Stimulated activated CD4-positive, alpha-beta T cell treated with anti-CD3 and anti-CD28 coated beads, Interleukin-12 subunit alpha, Interleukin-12 subunit beta, amount 100 ng/mL, for 4 hours (primary cell): ENCODE measurements around the gene MAP3K7.

ENCODE experiments used
- DNase-seq: peaks from one replicate; pipeline ENCODE4 v3.0.0-alpha.2; 2020

The MAP3K7 gene

GRCh38 chr6:90523779-90524310 lies 63.0 kb downstream of the MAP3K7 start:
- no peak for DNase-seq

- DNase-seq, result no peak
Measured at GRCh38 chr6:90521955-90522354, 64.9 kb downstream of the MAP3K7 start.

- no peak for DNase-seq
Measured at GRCh38 chr6:90516074-90516660, 70.7 kb downstream of the MAP3K7 start.

GRCh38 chr6:90514496-90514895 lies 72.4 kb downstream of the MAP3K7 start:
- DNase-seq, result no peak

GRCh38 chr6:90508753-90509152 lies 78.1 kb downstream of the MAP3K7 start:
- DNase-seq, result no peak

GRCh38 chr6:90502866-90503407 lies 83.9 kb downstream of the MAP3K7 start:
- no peak for DNase-seq

GRCh38 chr6:90502381-90502780 lies 84.5 kb downstream of the MAP3K7 start:
- DNase-seq, result no peak

- DNase-seq, result no peak
Measured at GRCh38 chr6:90500458-90500857, 86.4 kb downstream of the MAP3K7 start.

GRCh38 chr6:90497411-90497810 lies 89.5 kb downstream of the MAP3K7 start:
- DNase-seq, result no peak

GRCh38 chr6:90496258-90497016 lies 90.4 kb downstream of the MAP3K7 start:
- no peak for DNase-seq

- DNase-seq, result no peak
Measured at GRCh38 chr6:90495216-90495817, 91.6 kb downstream of the MAP3K7 start.

- no peak for DNase-seq
Measured at GRCh38 chr6:90494067-90494780, 92.6 kb downstream of the MAP3K7 start.

GRCh38 chr6:90493332-90493731 lies 93.5 kb downstream of the MAP3K7 start:
- no peak for DNase-seq

GRCh38 chr6:90492798-90493197 lies 94.1 kb downstream of the MAP3K7 start:
- DNase-seq, result no peak

GRCh38 chr6:90492369-90492768 lies 94.5 kb downstream of the MAP3K7 start:
- DNase-seq, result no peak

GRCh38 chr6:90490030-90490716 lies 96.7 kb downstream of the MAP3K7 start:
- DNase-seq, result no peak

GRCh38 chr6:90488816-90489215 lies 98.1 kb downstream of the MAP3K7 start:
- no peak for DNase-seq

GRCh38 chr6:90485635-90486277 lies 101.1 kb downstream of the MAP3K7 start:
- DNase-seq, result no peak

- DNase-seq, result no peak
Measured at GRCh38 chr6:90484903-90485302, 102.0 kb downstream of the MAP3K7 start.

GRCh38 chr6:90484385-90484784 lies 102.5 kb downstream of the MAP3K7 start:
- DNase-seq, result no peak

- no peak for DNase-seq
Measured at GRCh38 chr6:90483956-90484355, 102.9 kb downstream of the MAP3K7 start.
